GM19463 (cell line): Measurements from ENCODE around the gene ADAMTS15.

ENCODE experiments used
- ATAC-seq: cut with Tn5 transposase; IDR thresholded peaks from one replicate; pipeline ENCODE4 v1.9.1; 2021; ENCODE audit warnings: mild to moderate bottlenecking, moderate library complexity; ENCODE audit not compliant: unreplicated experiment

The ADAMTS15 gene

GRCh38 chr11:130457623-130458409, 9.4 kb downstream of the ADAMTS15 start:
- ATAC-seq, result no peak

GRCh38 chr11:130458410-130458729, 9.9 kb downstream of the ADAMTS15 start:
- no peak for ATAC-seq

- no peak for ATAC-seq
Observed at GRCh38 chr11:130459521-130459920, 11.1 kb downstream of the ADAMTS15 start.

GRCh38 chr11:130462101-130462885, 13.8 kb downstream of the ADAMTS15 start:
- ATAC-seq, result no peak

GRCh38 chr11:130462931-130463330, 14.5 kb downstream of the ADAMTS15 start:
- no peak for ATAC-seq

- ATAC-seq, result no peak
Observed at GRCh38 chr11:130464291-130464812, 15.9 kb downstream of the ADAMTS15 start.

DNA sequence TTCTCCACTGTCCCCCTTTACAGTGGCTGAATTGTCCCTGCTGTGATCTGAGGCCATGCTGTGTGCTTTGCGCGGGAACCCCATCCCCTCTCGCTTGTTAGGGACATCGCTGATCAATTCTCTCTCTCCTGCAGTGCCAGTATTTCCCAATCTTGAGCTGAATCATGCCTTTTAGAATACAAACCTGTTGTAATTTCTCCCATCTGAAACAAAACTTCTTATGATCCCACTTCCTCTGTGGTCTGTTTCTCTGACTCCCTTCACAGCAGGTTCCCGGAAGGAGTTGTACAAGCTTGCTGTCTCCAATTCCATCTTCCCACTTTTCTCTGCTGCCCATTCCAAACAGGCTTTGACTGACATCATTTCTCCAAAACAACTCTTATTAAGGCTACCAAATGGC, 16.8 kb downstream of the ADAMTS15 start:
- no peak for ATAC-seq

DNA sequence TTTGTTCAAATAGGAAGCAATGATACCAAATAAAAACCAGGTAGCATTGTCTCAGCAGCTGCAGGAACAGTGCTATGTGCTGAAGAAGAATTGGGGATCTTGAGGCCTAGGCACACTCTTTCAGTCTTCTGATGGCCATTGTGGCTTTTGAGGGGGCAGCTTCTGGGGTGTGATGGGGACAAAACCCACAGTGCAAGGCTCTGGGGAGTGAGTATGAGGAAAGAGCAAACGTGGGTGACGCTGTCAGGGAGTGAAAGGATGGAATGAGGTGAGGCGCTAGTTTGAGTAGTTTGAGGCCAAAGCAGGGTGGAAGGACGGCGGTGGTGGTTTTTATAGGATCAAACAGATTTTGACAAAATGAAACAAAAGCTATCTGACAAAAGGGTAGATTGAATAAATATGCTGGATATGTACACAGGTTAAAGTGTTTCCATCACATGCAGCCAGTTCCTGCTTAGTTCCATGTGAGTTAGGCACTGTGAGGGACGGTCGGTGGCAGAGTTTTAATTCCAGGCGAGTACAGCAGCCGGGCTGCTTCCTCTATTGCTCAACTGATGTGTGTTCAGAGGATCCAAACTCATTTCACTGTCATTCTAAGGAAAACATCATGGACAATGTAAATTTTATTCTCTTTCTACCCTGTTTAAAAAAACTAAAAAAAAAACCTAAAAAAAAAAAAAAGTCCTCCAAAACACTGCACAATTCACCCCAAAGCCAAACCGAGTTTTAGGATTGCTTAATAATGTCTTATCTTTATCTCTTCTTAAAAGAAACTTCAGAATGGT, 18.9 kb downstream of the ADAMTS15 start:
- no peak for ATAC-seq

DNA sequence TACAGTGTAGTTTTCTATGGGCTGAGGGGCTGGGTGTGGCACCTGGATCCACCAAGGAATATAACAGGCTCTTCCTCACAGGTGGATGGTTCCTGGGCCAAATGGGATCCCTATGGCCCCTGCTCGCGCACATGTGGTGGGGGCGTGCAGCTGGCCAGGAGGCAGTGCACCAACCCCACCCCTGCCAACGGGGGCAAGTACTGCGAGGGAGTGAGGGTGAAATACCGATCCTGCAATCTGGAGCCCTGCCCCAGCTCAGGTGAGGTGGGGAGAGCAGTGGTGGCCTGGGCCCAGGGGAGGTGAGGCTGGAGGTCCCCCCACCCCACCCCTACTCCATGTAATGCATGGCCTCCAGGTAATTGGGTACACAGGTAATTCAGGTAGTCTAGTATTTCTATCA, 20.7 kb downstream of the ADAMTS15 start:
- no peak for ATAC-seq

GRCh38 chr11:130470832-130471706, 22.6 kb downstream of the ADAMTS15 start:
- no peak for ATAC-seq

DNA sequence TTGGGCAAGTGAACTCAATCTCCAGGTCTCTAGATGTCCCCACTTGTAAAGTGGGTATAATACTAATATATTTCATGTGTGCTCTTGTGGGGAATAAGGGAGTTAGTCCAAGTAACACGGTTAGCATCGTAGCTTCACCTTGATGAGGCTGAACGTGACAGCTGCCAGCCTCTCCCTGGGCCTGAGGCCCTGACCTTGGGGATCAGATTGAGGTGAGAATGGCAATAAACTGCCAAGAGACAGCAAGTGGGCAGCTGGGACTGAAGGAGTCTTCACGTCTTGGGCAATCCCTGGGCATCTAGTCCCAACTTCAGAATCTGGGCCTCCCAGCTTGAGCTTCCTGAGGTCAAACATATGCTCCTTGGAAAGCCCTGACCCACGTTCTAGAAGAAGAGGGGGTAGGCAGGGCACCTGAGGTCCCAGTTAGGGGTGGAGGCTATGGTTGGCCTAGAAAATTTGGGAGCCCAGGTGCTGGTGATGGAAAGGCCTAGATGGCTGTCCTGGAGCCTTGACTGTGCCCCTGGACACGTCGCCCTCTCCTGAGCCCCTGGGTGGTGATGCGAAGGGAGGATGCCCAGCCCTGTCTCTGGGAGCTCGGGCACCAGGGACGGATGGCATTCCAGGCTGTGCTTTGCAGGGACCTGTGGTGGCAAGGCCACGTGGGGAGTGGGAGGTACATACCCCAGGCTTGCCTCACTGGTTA, 23.4 kb downstream of the ADAMTS15 start:
- no peak for ATAC-seq

DNA sequence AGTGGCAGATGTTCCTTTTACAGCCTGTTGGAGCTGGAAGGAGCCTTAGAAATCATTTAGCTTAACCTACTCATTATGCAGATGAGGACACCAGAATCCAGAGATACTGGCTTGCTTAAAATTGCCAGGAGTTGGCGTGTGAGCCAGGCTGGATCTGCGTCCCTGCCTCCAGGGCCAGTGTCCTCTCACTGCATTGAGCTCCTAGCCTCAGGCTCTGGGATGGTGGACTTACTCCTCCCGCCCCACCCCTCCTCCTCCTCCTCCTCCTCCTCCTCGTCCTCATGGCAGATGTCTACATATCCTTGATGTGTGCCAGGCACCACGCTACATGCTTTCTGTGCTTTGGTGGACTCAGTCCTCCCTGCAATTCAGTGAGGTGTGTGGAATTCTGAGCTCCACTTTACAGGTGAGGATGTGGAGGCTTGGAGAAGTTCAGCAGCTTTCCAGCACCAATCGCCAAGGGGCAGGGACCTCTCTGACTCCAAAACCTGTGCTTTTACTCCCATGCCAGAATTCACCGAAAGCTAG, 24.1 kb downstream of the ADAMTS15 start:
- no peak for ATAC-seq

- no peak for ATAC-seq
Observed at GRCh38 chr11:130473056-130473794, 24.8 kb downstream of the ADAMTS15 start.

- ATAC-seq, result no peak
Observed at GRCh38 chr11:130473795-130474377, 25.4 kb downstream of the ADAMTS15 start.

DNA sequence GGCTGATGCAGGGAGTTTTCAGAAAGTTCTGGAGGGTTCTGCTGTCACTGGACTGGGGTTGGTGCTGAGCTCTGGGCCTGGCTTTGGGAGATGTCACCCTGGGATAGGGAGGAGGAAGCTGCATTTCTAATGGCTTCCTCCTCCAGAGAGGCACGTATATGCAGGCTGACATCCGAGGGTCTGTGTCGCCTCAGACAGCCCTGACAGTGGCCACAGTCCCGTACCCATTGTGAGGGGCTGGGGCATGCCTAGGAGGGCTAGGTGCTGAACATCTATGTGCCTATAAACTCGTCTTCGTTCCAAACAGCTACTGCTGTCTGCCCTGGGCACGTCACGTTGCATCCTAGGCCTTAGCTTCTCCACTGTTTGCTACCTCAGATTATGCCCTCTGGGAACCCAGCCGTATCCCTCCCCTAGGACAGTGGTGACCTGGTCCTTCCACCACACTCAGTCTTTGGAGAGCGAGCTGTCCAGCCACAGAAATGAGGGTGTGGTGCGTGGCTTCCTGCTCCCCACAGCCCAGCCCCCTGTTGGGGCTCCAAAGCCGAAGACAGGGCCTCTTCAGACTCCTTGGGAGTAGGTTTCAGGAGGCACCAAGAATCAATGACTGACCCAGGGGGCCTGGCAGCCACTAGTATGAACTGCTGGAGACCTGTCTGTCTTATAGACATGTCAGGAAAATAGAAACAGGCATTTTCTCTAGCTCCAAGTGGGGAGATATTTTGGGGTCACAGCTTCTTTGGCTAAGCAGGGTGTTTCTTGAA, 26.4 kb downstream of the ADAMTS15 start:
- no peak for ATAC-seq

- ATAC-seq, result no peak
Observed at GRCh38 chr11:130475426-130476053, 27.1 kb downstream of the ADAMTS15 start.

- no peak for ATAC-seq
Observed at GRCh38 chr11:130476200-130476921, 27.9 kb downstream of the ADAMTS15 start.
